HEK293 (cell line): ENCODE results near the gene HNRNPC.

ENCODE experiments used
- ZNF391 ChIP-seq: fragments of 450-650 bp; formaldehyde crosslinking; IDR thresholded peaks from 2 replicates; pipeline ENCODE4 v1.5.1; 2016; ENCODE audit warnings: low read depth, missing biosample characterization, missing genetic modification characterization, borderline replicate concordance
- ZNF654 ChIP-seq: fragments of 450-650 bp; formaldehyde crosslinking; IDR thresholded peaks from 2 replicates; pipeline ENCODE4 v1.5.1; 2016; ENCODE audit warnings: low read depth, missing biosample characterization, missing genetic modification characterization

DNA sequence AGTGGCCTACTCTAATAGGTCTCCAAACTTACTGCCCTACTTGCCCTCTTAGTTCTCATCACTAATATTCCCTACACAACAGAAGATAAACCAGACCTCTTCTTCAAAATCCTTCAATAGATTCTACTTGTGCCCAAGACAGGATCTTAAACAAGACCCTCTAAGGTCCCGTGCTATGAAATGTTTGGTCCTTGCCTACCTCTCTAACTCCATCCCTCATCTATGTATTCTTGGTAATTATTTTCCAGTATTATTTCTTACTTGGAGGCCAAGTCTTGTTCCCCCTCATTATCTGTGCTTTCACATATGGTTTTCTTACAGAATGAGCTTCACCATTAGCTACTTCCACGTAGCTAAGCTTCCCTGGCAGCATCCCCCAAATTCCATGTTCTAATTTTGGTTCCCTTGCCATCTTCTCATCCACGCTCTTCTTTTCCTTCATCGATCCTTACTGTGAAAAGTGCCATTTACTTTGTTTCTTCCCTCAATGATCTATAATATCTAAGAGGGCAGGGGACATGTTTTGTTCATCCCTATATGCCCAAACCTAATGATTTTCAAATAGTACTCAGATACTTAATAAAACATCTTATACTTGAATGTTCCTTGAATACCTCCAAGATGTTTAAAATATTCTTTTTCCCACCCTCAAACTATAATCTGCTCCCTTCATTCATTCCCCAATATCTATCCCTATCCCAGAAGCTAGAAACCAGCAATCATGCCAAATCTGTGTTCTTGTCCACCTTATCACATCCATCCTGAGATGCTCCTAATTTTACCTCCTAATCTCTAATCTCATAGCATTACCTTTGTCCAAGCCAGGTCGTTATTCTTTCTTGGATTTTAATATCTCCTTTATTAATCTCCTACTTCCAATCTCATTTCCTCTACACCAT is 10.1 kb downstream of the HNRNPC start:
- TF ChIP-seq ZNF391 (tag by site-specific recombination) (no peak), ZNF654 (tag by site-specific recombination) (no peak)
